ENCODE measurements around the gene MOBP.

Gene MOBP

DNA sequence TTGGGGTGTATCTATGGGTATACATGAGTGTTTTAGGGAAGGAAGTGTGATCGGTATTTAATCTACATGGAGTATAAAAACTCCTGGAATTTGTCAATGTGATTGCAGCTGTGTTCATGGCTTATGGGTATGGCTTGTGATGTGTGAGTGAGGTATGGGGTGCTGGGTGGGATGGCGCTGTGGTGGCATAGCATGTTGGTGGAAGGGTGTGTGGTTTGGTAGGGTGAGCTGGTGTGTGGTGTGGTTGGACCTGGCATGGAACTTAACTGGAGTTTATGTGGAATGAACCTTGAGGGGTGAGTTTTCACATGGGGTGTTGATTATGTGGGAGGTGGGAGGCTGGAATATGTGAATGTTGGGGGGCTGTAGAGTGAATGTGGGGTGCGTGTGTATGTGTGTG lies 492 bp upstream of the MOBP start:
- H3K4me1 ChIP-seq (ENCODE audit: insufficient read depth, low read length, severe bottlenecking) = no peaks in the 10 kb centered on the region
- no peaks in the 10 kb centered on the region for H3K9me3 ChIP-seq (ENCODE audit: low read length)
- no peak overlapping the region for H3K27ac ChIP-seq (ENCODE audit: low read depth, low read length, poor library complexity, severe bottlenecking)
- no peak overlapping the region for H3K4me3 ChIP-seq (ENCODE audit: low read depth, low read length, poor library complexity, severe bottlenecking)
- no peaks in the 10 kb centered on the region for H3K79me2 ChIP-seq (ENCODE audit: insufficient read depth, low read length)
- TF ChIP-seq, protein P1, sequence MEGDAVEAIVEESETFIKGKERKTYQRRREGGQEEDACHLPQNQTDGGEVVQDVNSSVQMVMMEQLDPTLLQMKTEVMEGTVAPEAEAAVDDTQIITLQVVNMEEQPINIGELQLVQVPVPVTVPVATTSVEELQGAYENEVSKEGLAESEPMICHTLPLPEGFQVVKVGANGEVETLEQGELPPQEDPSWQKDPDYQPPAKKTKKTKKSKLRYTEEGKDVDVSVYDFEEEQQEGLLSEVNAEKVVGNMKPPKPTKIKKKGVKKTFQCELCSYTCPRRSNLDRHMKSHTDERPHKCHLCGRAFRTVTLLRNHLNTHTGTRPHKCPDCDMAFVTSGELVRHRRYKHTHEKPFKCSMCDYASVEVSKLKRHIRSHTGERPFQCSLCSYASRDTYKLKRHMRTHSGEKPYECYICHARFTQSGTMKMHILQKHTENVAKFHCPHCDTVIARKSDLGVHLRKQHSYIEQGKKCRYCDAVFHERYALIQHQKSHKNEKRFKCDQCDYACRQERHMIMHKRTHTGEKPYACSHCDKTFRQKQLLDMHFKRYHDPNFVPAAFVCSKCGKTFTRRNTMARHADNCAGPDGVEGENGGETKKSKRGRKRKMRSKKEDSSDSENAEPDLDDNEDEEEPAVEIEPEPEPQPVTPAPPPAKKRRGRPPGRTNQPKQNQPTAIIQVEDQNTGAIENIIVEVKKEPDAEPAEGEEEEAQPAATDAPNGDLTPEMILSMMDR (IDR thresholded peaks at IDR 0.05; ENCODE audit: low read length) = no peak
- no peak for TF ChIP-seq EZH2 (IDR thresholded peaks at IDR 0.05; ENCODE audit: borderline replicate concordance, low read length)
- 0 out of 2 replicates have a peak, but pooled peaks cover 4% of the 10 kb centered on the region for H3K27me3 ChIP-seq (ENCODE audit: insufficient read depth, low read length)
- H3K4me2 ChIP-seq (ENCODE audit: low read length) = no peak overlapping the region
- H4K20me1 ChIP-seq (ENCODE audit: insufficient read depth, low read length) = no peaks in the 10 kb centered on the region
- no peak overlapping the region for H3K9ac ChIP-seq (ENCODE audit: low read length)
- H3F3A ChIP-seq (ENCODE audit: insufficient read depth, low read length) = no peaks in the 10 kb centered on the region
- H3K36me3 ChIP-seq (ENCODE audit: insufficient read depth, low read length) = no peaks in the 10 kb centered on the region
- H3K9me2 ChIP-seq (ENCODE audit: low read depth, low read length) = no peaks in the 10 kb centered on the region
- no peak overlapping the region for H2AFZ ChIP-seq (ENCODE audit: low read length)

GRCh38 chr3:39468108-39468436 lies 592 bp downstream of the MOBP start:
- Histone ChIP-seq H4K20me1 (ENCODE audit: insufficient read depth, low read length) (no peaks in the 10 kb centered on the region), H3K4me2 (ENCODE audit: low read length) (no peak overlapping the region), H3F3A (ENCODE audit: insufficient read depth, low read length) (no peaks in the 10 kb centered on the region), H3K27ac (ENCODE audit: low read depth, low read length, poor library complexity, severe bottlenecking) (no peak overlapping the region), H3K9me3 (ENCODE audit: low read length) (no peaks in the 10 kb centered on the region), H3K27me3 (ENCODE audit: insufficient read depth, low read length) (0 out of 2 replicates have a peak, but pooled peaks cover 4% of the 10 kb centered on the region), H3K79me2 (ENCODE audit: insufficient read depth, low read length) (no peaks in the 10 kb centered on the region), H2AFZ (ENCODE audit: low read length) (no peak overlapping the region), H3K9me2 (ENCODE audit: low read depth, low read length) (no peaks in the 10 kb centered on the region), H3K9ac (ENCODE audit: low read length) (no peak overlapping the region), H3K4me1 (ENCODE audit: insufficient read depth, low read length, severe bottlenecking) (no peaks in the 10 kb centered on the region), H3K4me3 (ENCODE audit: low read depth, low read length, poor library complexity, severe bottlenecking) (no peak overlapping the region), H3K36me3 (ENCODE audit: insufficient read depth, low read length) (no peaks in the 10 kb centered on the region)
- no peak for TF ChIP-seq EZH2 (IDR thresholded peaks at IDR 0.05; ENCODE audit: borderline replicate concordance, low read length)
- TF ChIP-seq, protein P1 (IDR thresholded peaks at IDR 0.05; ENCODE audit: low read length) = no peak

GRCh38 chr3:39469258-39469657 lies 1.8 kb downstream of the MOBP start:
- Histone ChIP-seq H3K9ac (ENCODE audit: low read length) (no peak overlapping the region), H3K27ac (ENCODE audit: low read depth, low read length, poor library complexity, severe bottlenecking) (no peak overlapping the region), H3K4me3 (ENCODE audit: low read depth, low read length, poor library complexity, severe bottlenecking) (no peak overlapping the region), H3K4me2 (ENCODE audit: low read length) (no peak overlapping the region), H3K4me1 (ENCODE audit: insufficient read depth, low read length, severe bottlenecking) (no peaks in the 10 kb centered on the region), H4K20me1 (ENCODE audit: insufficient read depth, low read length) (no peaks in the 10 kb centered on the region), H3F3A (ENCODE audit: insufficient read depth, low read length) (no peaks in the 10 kb centered on the region), H3K27me3 (ENCODE audit: insufficient read depth, low read length) (0 out of 2 replicates have a peak, but pooled peaks cover 4% of the 10 kb centered on the region), H3K79me2 (ENCODE audit: insufficient read depth, low read length) (no peaks in the 10 kb centered on the region), H3K9me3 (ENCODE audit: low read length) (no peaks in the 10 kb centered on the region), H2AFZ (ENCODE audit: low read length) (no peak overlapping the region), H3K9me2 (ENCODE audit: low read depth, low read length) (no peaks in the 10 kb centered on the region), H3K36me3 (ENCODE audit: insufficient read depth, low read length) (no peaks in the 10 kb centered on the region)
- no peak for TF ChIP-seq EZH2 (IDR thresholded peaks at IDR 0.05; ENCODE audit: borderline replicate concordance, low read length)
- TF ChIP-seq, protein P1 (IDR thresholded peaks at IDR 0.05; ENCODE audit: low read length) = no peak
